ENCODE data around the gene EXOC2.
"Not testable (repeated sequence)": the region's sequence is repeated elsewhere in the genome, so short reads cannot be mapped to it uniquely, and the experiment has no call there.

The EXOC2 gene

DNA sequence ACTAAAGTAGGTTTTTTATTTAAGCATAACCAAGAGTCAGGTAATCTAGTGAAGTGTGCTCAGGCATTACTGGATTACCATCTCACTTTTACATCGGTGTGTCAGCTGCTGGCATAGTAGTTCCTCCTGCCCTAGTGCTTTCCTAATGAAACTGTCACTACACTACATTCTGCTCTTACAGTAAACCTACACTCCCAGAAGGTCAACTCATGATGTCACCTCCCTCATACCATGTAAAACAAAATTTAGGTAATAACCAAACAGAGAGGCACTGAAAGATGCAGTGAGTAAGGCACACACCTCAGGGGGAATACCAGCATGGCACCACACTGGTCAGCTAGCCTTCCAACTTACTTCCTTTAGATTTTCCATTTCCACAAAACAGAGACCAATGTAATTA lies 59.3 kb downstream of the EXOC2 start:
- DNase-seq: no peak

DNA sequence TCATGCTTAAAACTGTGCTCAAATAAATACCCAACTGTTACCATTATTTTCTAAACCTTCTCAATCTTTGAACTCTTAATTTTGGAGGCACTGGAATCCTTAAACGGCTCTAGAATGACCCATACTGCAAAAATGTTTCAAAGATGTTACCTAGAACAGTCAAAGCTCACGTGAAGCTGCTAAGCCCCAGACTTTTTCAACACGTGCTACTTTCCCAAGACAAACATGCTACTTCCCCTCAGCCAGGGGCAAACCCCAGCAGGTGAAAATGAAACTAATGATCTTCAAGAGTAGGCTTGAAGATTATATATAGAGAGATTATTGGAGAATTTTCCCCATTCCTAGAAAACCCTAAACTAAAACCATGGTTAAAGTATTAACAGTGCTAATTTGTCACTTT lies 64.2 kb downstream of the EXOC2 start:
- no peak for DNase-seq

DNA sequence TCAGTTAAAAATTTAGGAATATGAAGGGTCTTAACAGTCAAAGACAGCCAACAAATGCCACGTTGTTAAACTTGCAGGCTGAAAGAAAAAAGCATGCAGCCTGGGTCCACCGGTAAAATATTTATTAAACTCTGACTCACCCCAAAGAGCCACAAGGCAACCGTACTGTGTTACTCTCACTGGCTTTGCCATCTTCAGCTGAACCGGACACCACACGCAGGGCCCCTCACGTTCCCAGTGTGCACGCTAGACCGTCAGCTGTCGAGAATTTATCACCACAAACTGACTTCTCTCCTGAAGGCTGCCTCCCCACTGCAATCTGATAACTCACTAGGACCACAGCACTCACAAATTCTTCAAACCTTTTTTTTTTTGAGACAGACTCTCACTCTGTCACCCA lies 66.7 kb downstream of the EXOC2 start:
- no peak for DNase-seq

DNA sequence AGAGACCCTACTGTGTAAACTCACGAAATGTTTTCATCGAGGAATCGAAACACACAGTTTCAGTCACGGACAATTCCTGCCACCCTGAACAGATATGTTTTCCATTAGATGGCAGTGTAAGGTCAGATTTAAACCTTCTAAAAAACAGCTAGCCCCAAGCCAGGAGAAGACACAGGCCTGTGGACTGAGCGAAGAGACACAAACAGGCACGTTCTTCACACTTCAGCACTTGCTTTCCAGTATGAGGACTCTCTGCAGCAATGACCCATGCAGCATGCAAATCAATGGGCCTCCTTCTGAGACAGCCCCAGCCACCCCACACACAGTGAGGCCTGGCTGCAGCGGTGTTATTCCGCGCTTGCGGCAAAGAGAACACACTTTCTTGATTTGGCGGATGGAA lies 68.0 kb downstream of the EXOC2 start:
- no peak for DNase-seq

DNA sequence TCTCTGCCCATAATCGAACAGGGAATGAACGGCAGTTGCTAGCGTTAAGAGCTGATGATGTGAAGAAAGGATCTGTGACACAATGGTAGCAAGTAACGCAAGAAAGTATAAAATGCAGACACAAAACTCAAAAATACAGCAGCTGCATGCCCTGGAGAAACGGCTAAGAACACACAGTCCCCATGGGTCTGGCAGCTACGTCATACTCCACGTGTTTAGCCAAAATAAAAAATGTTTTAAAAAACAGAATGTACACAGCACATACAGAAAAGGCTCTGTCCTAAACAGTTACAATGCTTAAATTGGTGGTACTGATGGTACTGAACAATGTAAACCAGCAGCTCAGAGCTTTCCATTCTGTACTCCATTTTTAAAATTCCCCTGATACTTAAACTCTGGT lies 70.5 kb downstream of the EXOC2 start:
- DNase-seq: no peak

DNA sequence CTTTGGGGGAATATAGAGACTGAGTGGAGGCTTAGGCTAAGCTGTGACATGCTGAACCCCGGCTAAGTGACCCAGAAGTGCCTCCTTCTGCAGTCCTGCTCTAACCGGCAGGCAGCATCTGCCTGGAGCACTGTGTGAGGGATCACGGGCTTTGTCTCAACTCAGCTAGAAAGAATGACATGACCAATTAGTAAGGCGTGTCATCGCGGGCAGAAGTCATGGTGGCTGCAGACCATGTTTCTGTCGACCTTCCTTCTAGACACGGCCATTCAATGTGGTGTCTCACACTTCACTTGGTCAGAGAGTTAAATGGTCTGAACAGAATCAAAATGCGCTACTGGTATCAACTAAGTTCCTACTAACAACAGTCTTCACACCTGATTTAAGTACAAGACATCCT lies 71.0 kb downstream of the EXOC2 start:
- no peak for DNase-seq

DNA sequence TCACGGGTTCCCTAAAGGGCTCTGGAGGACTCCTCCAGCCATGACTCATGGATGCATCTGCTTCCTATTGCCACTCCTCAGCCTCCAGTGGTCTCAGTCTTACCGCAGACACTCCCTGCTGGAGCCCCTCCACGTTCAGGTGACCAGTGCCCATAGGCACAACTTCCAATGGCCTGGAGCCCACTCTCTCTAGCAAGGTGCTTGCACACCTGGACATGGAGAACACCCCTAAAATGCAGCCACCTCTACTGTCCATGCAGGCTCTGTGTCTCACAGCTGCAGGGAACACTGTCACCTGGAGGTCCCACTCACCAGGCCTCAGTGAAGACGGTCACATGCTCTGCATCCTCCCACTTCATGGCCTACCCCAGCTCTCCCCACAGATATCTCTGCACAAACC lies 72.0 kb downstream of the EXOC2 start:
- no peak for DNase-seq

DNA sequence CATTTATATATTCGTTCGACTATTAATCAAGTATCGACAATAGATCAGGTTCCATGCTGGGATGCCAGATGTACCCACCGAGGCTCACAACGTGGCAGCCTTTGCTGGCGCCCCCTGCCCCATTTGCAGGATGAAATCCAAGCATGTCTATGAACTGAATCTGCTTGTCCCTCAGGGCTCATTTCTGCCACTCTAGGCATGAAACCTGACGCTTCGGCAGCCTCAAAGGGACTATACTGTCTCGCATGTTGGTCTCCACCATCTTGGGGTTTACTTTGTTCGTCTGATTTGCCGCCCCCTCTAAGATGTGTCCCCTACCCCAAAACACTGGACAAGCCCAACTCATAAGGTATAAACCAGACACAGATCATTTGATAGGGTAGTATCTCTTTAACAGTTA lies 72.8 kb downstream of the EXOC2 start:
- no peak for DNase-seq

DNA sequence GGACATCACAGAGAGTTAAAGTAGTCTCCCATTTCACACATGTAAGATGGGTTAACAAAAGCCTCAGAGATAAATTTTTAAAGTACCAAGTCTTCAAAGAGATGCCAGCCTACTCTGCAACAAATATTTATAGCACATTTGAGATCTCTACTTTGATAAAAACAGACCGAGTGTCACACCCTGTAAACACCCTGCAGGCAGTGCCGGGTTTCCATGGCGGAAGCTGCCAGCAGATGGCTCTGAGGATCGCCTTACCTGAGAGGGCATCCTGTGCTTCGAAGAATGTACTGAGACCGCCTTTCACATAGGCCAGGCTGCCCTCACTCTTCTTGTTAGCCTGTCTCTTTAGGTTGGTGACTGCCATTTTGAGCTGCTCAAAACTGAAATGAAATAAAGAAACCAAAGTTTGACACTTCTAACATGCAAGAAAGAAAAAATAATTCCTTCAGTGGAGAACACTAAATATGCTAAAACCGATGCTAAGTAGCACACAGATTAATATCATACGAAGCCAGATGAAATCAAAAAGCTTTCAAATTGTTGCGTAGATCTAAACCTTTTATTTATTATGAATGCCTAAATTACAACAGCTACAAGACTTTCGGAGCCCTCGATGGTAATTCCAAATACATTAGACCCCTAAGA lies 75.4 kb downstream of the EXOC2 start:
- DNase-seq: no peak

DNA sequence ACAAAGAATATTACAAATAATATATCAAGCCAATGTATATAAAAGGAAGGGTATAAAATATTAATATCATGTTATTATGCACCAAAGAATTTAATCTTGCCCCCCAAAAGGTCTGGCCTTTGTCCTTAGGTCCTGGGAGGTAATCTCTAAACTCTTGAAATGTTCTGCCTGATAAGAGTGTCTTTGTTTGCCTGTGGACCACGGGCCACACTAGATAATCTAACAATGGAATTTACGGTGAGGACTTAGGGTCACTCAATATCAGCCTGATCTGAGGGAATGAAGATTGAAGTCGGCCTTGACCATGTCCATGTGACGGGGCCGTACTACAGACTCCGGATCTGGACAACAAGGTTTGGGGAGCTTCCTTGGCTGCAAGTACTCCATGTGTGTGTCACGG lies 79.0 kb downstream of the EXOC2 start:
- DNase-seq: no peak

DNA sequence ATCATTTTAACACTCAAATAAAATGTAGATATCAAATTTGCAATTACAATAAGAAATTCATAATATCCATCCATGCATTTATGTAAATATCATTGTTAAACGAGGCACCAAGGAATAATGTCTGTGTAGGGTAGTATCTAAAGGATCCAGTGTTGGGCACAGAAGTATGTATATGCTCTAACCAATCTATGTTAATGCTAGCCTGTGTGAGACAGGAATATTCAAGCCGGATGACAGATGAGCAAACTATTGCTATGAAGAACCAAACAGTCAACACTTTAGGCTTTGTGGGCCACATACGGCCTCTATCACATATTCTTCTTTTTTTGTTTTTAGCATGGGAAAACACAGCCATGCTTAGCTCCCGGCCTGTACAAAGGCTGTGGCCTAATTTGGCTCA lies 81.0 kb downstream of the EXOC2 start:
- no peak for DNase-seq

DNA sequence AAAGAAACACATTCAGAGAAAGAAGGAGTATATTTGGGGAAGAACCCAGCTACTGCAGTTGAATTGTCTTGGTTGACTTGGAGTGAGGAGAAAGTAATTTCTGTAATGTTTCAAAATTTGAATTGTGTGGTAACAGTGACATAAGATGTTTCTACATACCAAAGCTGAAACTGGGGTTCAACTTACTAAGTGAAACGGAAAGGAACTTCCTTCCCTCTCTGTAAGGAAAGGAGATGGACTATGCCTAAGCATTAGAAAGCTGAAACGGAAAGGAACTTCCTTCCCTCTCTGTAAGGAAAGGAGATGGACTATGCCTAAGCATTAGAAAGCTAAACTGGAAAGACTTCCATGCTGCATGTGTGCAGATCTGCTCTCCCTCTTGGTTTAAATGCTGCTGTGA lies 82.1 kb downstream of the EXOC2 start:
- DNase-seq: no peak

DNA sequence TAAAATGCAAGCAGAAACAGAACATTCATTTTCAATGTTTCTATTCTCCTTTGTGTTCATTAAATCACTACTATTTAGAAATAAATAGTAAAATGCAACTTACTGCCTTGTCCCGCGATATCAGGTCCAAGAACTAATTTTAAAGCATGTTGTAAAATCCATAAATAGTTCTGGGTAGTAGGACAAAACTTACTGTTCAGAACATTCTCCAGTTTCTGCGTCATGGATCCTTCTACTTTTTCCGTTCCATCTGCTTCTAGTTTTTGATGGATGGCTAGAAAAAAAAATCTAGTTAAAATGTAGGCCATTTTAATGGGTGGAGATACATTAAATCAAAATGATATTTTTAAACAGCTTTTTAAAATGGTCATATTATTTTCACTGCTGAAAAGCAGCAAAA lies 83.0 kb downstream of the EXOC2 start:
- DNase-seq: no peak

DNA sequence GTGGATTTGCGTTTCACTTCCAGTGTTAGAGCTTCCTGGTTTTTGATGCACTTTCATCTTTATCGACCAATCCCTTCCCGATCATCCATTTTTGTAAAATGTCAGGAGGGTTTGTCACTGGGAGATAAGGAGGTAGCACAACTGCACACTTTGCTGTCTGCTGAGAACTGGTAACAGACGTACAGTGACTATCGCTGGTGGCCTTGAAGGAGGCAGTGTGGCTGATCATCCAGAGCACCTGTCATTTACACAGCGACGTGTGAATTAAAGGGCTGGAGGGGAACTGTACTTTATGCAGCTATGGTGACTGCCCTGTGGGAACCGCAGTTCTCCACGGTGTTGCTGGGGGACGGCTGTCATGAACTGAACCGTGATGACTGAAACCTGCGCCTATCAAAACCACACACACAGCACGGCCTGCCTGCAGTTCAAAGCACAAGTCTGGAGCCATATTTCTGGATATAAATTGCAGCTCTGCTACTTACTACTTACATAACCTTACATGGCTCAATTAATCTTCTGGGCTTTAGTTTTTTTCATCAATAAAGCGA lies 86.0 kb downstream of the EXOC2 start:
- no peak for DNase-seq

DNA sequence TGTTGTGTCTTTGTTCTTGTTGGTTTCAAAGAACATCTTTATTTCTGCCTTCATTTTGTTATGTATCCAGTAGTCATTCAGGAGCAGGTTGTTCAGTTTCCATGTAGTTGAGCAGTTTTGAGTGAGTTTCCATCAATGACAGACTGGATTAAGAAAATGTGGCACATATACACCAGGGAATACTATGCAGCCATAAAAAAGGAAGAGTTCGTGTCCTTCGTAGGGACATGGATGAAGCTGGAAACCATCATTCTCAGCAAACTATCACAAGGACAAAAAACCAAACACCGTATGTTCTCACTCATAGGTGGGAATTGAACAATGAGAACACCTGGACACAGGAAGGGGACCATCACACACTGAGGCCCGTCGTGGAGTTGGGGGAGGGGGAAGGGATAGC lies 87.0 kb downstream of the EXOC2 start:
- DNase-seq: not testable (repeated sequence)

DNA sequence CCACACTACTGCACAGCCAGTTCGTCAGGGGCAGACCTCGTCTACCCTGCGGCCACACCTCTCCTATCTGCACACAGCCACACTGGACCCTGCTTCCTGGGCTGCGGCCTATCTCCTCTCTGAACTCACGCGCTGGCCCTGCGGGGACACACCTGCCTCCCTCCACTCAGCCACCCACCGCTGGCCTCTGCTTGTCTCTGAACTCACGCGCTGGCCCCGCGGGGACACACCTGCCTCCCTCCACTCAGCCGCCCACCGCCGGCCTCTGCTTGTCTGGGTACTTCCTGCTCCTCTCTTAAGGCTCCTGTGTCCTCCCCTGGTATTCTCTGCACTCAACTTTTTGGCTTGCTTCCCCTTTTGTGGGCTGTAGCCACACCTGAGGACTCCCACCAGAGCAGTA lies 88.4 kb downstream of the EXOC2 start:
- no peak for DNase-seq

DNA sequence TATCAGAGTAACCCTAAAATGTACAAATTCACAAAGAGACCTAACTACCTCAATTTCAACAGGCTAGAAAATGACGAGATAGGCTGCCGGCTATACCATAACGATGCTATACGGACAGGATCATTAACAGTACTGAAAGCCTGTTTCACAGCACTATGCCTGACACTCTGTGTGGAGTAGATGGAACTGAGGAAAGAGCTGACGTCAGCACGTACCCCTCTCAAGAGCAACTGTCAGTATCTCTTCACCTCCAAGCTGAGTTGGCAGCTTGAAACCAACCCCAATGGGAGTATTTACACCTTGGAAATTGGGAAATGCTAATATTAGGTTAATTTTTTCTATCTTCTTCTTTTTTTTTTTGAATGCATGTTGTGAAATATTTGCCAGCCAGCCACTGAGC lies 89.7 kb downstream of the EXOC2 start:
- no peak for DNase-seq

DNA sequence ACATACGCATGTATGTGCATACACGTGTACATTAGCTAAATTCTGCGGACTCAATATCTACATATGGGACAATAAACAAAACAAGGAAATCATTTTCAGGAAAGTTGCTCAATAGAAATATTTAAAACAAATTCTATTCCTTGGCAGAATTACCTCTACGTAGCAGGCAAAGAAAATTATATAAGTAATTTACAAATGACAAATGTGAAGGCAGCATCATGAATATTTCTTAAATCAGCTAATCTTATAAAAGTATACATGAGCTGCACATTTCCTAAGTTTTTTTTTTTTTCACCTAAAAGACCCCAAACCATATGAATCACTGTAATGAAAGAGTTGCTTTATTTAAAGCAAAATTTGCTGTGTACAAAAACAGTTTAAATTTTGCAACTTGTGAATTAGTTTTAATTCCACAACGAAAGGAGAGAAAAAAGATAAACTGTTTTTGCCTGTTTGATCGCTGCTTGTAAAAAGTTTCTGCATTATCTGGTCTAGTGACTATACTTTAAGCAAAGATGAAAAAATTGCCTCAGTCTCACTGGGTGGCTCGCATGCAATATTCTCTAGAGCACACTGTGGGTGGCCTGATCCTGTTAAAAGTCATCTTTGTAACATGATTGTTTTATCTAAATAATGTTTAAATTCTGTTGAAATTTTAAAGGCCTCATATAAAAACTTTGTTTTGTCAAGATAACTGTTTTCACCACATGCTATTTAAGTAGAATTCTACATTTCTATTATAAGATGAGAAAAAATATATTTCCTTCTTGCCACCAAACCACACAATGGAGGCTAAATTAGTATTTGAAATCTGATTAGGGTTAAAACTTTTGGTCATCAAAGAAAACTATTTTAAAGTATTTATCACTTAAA lies 93.1 kb downstream of the EXOC2 start:
- DNase-seq: no peak

DNA sequence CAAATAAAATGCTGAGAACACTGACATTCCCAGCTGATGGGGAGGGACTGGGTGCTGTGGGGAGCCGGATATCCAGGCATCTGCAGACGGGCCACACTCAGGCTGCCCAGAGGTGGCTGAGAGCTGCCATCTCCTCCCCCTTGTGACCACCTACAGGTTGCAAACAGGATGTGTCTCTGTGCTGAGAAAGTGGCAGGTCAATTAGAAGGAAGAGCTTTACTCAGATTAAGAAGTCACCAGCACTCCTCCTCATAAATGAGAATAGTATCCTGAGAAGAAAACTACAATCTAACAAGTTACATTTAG lies 99.1 kb downstream of the EXOC2 start:
- DNase-seq: no peak

DNA sequence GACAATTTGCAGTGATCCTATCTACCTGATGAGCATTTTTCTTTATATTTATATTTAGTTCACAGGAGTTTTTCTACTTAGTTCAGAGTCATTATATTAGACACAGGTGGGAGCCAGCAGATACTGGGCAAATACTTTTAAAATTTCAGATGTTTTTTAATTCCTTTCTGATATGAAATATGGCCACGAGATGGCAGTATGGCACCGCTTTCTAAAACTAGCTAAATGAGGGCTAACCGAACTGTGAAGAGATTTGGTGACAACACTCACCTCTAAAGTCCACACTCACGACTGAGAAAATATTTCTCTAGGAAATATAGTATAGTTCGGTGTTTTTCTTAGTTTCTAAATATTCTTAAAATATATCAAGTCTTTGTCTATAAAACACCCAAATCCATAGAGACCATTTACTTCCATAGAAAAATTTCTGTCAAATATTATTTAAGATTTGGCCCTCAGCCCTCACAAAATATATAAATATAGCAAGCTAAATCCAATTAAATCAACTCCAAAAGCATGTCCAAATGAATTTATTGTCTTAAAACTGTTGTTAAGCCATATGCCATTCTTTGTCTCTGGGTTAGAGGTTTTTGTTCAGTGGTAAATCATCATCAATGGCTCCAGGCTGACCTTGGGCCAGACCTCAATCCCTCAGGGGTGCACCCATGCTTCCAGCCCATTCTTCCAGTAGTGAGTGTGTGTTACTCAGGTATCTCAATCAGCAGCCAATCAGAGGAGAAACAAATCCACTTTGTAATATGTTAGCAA lies 99.6 kb downstream of the EXOC2 start:
- DNase-seq: peak; percentile 37

DNA sequence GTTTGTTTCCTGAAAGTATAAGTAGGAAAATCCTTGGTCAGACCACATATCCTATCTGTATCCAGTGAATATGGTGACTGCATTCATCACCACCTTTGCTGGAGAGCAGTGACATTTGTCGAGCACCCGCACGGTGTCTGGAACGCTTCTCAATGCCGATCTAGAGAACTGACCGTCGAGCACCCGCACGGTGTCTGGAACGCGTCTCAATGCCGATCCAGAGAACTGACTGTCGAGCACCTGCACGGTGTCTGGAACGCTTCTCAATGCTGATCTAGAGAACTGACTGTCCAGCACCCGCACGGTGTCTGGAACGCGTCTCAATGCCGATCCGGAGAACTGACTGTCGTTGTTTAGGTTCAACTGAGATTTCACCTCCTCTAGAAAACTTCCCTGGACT lies 103.8 kb downstream of the EXOC2 start:
- DNase-seq: no peak

DNA sequence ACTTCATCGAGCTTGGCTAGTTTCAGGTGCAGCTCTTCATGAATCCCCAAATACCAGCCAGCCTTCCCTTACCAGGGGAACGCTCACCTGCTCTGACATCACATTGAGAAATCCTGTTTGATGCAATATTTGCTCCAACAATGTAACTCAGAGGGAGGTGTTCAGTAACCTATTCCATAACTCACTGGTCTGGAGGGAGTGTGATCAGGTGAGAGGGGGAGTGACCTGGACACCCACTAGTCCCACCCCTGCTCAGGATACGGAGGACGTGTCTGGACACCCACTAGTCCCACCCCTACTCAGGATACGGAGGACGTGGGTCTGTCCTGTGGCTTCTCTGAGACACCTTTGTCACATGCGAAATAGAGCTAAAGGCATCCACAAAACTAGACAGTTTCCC lies 106.4 kb downstream of the EXOC2 start:
- DNase-seq: no peak

DNA sequence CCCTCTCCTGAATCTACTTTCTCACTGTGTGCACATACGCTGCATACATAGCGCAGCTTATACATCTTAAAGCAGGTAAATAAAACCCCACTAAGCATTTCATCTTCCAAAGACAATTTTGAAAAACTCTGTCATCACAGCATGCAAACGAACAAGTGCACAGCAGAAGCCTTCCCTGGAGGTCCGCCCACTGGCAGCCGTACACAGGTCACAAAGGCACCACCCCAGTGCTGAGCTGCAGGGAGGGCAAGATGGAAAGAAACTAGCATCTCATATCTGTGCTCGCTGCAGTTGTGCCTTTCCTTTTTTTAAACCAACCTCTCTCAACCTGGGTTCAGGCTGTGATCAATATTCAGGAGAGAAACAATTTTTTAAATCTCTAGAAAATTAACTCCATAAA lies 109.3 kb downstream of the EXOC2 start:
- DNase-seq: no peak

DNA sequence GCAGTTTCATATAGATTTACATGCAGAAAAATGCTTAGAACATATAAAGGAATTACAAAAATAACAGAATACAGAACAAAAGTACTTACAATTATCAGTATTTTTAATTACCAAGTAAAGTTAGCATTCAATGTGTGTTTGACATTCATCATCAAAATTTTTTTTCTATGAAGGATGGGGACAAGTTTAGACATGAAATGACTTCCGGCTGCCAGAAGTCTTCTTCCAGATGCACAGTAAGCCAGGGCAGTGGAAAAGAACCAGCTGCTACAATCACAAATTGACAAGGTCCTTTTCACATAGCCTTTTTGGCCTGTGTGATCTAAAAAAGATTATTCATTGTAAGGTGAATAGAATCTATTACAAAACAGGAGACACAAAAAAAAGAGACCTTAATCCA lies 109.8 kb downstream of the EXOC2 start:
- DNase-seq: no peak

All from stimulated activated naive CD4-positive, alpha-beta T cell treated with Interleukin-2 at 50 U/mL for 16 hours (primary cell).